ENCODE data around the gene SHOX.

GRCh38 chrX:627510-627981 lies 3.0 kb upstream of the SHOX start:
- TF ChIP-seq CTCF (IDR thresholded peaks at IDR 0.05 in 4 of 5, conservative IDR thresholded peaks at IDR 0.05 in 1 of 5), result no peak
- TF ChIP-seq POLR2A (IDR thresholded peaks at IDR 0.05), result no peak

All from gastrocnemius medialis (tissue), 4 donors.